HEK293 (cell line): ENCODE results near the gene JMJD6.

Experiments
- GLIS1 ChIP-seq: fragments of 450-650 bp; formaldehyde crosslinking; IDR thresholded peaks from 2 replicates; pipeline ENCODE4 v1.5.1; 2016; ENCODE audit warnings: missing biosample characterization, missing genetic modification characterization
- KLF16 ChIP-seq: fragments of 450-650 bp; formaldehyde crosslinking; IDR thresholded peaks from 2 replicates; pipeline ENCODE4 v1.5.1; 2017; ENCODE audit warnings: missing biosample characterization, missing genetic modification characterization
- REST ChIP-seq: fragments of 450-650 bp; formaldehyde crosslinking; IDR thresholded peaks from 2 replicates; pipeline ENCODE4 v1.5.1; 2016; ENCODE audit warnings: missing biosample characterization, missing genetic modification characterization
- WT1 ChIP-seq: fragments of 450-650 bp; formaldehyde crosslinking; IDR thresholded peaks from 2 replicates; pipeline ENCODE4 v1.5.1; 2016; ENCODE audit warnings: missing biosample characterization, missing genetic modification characterization
- ZFP37 ChIP-seq: fragments of 450-650 bp; formaldehyde crosslinking; IDR thresholded peaks from 2 replicates; pipeline ENCODE4 v1.5.1; 2016; ENCODE audit warnings: missing biosample characterization, missing genetic modification characterization
- ZNF148 ChIP-seq: fragments of 450-650 bp; formaldehyde crosslinking; IDR thresholded peaks from 2 replicates; pipeline ENCODE4 v1.5.0; 2017; ENCODE audit warnings: missing biosample characterization, missing genetic modification characterization, borderline replicate concordance
- ZNF155 ChIP-seq: fragments of 450-650 bp; formaldehyde crosslinking; IDR thresholded peaks from 2 replicates; pipeline ENCODE4 v1.5.1; 2016; ENCODE audit warnings: missing biosample characterization, missing genetic modification characterization
- ZNF157 ChIP-seq: fragments of 450-650 bp; formaldehyde crosslinking; IDR thresholded peaks from 2 replicates; pipeline ENCODE4 v1.5.1; 2016; ENCODE audit warnings: missing biosample characterization, missing genetic modification characterization
- ZNF16 ChIP-seq: fragments of 450-650 bp; formaldehyde crosslinking; IDR thresholded peaks from 2 replicates; pipeline ENCODE4 v1.5.1; 2016; ENCODE audit warnings: low read depth, missing biosample characterization, missing genetic modification characterization
- ZNF2 ChIP-seq: fragments of 450-650 bp; formaldehyde crosslinking; IDR thresholded peaks from 2 replicates; pipeline ENCODE4 v1.5.1; 2016; ENCODE audit warnings: missing biosample characterization, missing genetic modification characterization
- ZNF274 ChIP-seq, 2 experiments: fragments of 200-500 bp in 1 of 2; fragments of 450-650 bp in 1 of 2; sonication (Bioruptor generic) in 1 of 2; formaldehyde crosslinking in 1 of 2; IDR thresholded peaks; 2 replicates each; pipeline versions ENCODE4 v1.5.1 to v1.6.1; 2014 to 2016; ENCODE audit warnings: borderline replicate concordance in 1 of 2, inconsistent platforms in 1 of 2, low read length in 1 of 2, missing biosample characterization in 1 of 2, missing genetic modification characterization in 1 of 2
- ZNF394 ChIP-seq: fragments of 450-650 bp; formaldehyde crosslinking; IDR thresholded peaks from 2 replicates; pipeline ENCODE4 v1.5.1; 2016; ENCODE audit warnings: missing biosample characterization, missing genetic modification characterization, mild to moderate bottlenecking, moderate library complexity, borderline replicate concordance
- ZNF416 ChIP-seq: fragments of 450-650 bp; formaldehyde crosslinking; IDR thresholded peaks from 2 replicates; pipeline ENCODE4 v1.5.1; 2016; ENCODE audit warnings: missing biosample characterization, missing genetic modification characterization
- ZNF510 ChIP-seq: fragments of 450-650 bp; formaldehyde crosslinking; IDR thresholded peaks from 2 replicates; pipeline ENCODE4 v1.5.1; 2018; ENCODE audit warnings: mild to moderate bottlenecking, missing genetic modification characterization, missing biosample characterization; ENCODE audit not compliant: insufficient replicate concordance
- ZNF555 ChIP-seq: fragments of 450-650 bp; formaldehyde crosslinking; conservative IDR thresholded peaks from 2 replicates; pipeline ENCODE4 v1.5.1; 2017; ENCODE audit warnings: missing biosample characterization, mild to moderate bottlenecking, missing genetic modification characterization, inconsistent platforms
- ZNF558 ChIP-seq: fragments of 450-650 bp; formaldehyde crosslinking; IDR thresholded peaks from 2 replicates; pipeline ENCODE4 v1.5.1; 2016; ENCODE audit warnings: missing biosample characterization, missing genetic modification characterization
- ZNF561 ChIP-seq: fragments of 450-650 bp; IDR thresholded peaks from 2 replicates; pipeline ENCODE4 v1.5.1; 2018; ENCODE audit warnings: missing biosample characterization, missing genetic modification characterization, borderline replicate concordance
- ZNF600 ChIP-seq: fragments of 450-650 bp; formaldehyde crosslinking; IDR thresholded peaks from 2 replicates; pipeline ENCODE4 v1.5.1; 2016; ENCODE audit warnings: missing biosample characterization, missing genetic modification characterization
- ZNF624 ChIP-seq: fragments of 450-650 bp; formaldehyde crosslinking; IDR thresholded peaks from 2 replicates; pipeline ENCODE4 v1.5.1; 2017; ENCODE audit warnings: missing biosample characterization, missing genetic modification characterization
- ZNF626 ChIP-seq: fragments of 450-650 bp; sonication (Bioruptor Pico); formaldehyde crosslinking; IDR thresholded peaks from 2 replicates; pipeline ENCODE4 v1.5.1; 2018; ENCODE audit warnings: missing biosample characterization, missing genetic modification characterization, inconsistent platforms
- ZNF792 ChIP-seq: fragments of 450-650 bp; formaldehyde crosslinking; IDR thresholded peaks from 2 replicates; pipeline ENCODE4 v1.5.1; 2016; ENCODE audit warnings: missing biosample characterization, missing genetic modification characterization
- ZNF837 ChIP-seq: fragments of 450-650 bp; formaldehyde crosslinking; IDR thresholded peaks from 2 replicates; pipeline ENCODE4 v1.5.1; 2016; ENCODE audit warnings: missing biosample characterization, missing genetic modification characterization
- ZSCAN16 ChIP-seq: fragments of 450-650 bp; formaldehyde crosslinking; IDR thresholded peaks from 2 replicates; pipeline ENCODE4 v1.5.1; 2016; ENCODE audit warnings: missing biosample characterization, missing genetic modification characterization
- ZSCAN23 ChIP-seq: fragments of 450-650 bp; formaldehyde crosslinking; IDR thresholded peaks from 2 replicates; pipeline ENCODE4 v1.5.1; 2016; ENCODE audit warnings: missing biosample characterization, missing genetic modification characterization
- TF ChIP-seq, protein P1 (sequence below): fragments of 450-650 bp; formaldehyde crosslinking; IDR thresholded peaks from 2 replicates; pipeline ENCODE4 v1.5.1; 2016; ENCODE audit warnings: missing biosample characterization, missing genetic modification characterization
- TF ChIP-seq, protein P2 (sequence below): fragments of 450-650 bp; formaldehyde crosslinking; IDR thresholded peaks from 2 replicates; pipeline ENCODE4 v1.5.1; 2016; ENCODE audit warnings: missing biosample characterization, missing genetic modification characterization
- TF ChIP-seq, protein P3 (sequence below): fragments of 450-650 bp; formaldehyde crosslinking; IDR thresholded peaks from 2 replicates; pipeline ENCODE4; 2016; ENCODE audit warnings: missing biosample characterization, missing genetic modification characterization

The JMJD6 gene

GRCh38 chr17:76671123-76671911 is 55.1 kb downstream of the JMJD6 start (continued):
- TF ChIP-seq ZNF148 (tag by site-specific recombination): peak; percentile 93; the same call in 1 of the 2 replicates
- no peak for TF ChIP-seq ZNF416 (tag by site-specific recombination)
- no peak for TF ChIP-seq ZNF157 (tag by site-specific recombination)
- peak; percentile 34; the same call in 1 of the 2 replicates for TF ChIP-seq ZNF624 (tag by site-specific recombination)
- peak; percentile 86; the same call in 1 of the 2 replicates for TF ChIP-seq ZNF792 (tag by site-specific recombination)
- no peak for TF ChIP-seq ZNF626 (tag by site-specific recombination)
- peak; percentile 65 for TF ChIP-seq REST (tag by site-specific recombination)
- TF ChIP-seq WT1 (tag by site-specific recombination): peak; percentile 51; the same call in 1 of the 2 replicates
- TF ChIP-seq ZSCAN23 (tag by site-specific recombination): peak; percentile 88
- TF ChIP-seq ZSCAN16 (tag by site-specific recombination): peak; percentile 63; the same call in 1 of the 2 replicates
- TF ChIP-seq, protein P1, sequence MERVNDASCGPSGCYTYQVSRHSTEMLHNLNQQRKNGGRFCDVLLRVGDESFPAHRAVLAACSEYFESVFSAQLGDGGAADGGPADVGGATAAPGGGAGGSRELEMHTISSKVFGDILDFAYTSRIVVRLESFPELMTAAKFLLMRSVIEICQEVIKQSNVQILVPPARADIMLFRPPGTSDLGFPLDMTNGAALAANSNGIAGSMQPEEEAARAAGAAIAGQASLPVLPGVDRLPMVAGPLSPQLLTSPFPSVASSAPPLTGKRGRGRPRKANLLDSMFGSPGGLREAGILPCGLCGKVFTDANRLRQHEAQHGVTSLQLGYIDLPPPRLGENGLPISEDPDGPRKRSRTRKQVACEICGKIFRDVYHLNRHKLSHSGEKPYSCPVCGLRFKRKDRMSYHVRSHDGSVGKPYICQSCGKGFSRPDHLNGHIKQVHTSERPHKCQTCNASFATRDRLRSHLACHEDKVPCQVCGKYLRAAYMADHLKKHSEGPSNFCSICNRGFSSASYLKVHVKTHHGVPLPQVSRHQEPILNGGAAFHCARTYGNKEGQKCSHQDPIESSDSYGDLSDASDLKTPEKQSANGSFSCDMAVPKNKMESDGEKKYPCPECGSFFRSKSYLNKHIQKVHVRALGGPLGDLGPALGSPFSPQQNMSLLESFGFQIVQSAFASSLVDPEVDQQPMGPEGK: peak; percentile 94
- TF ChIP-seq ZNF155: no peak
- no peak for TF ChIP-seq ZNF555 (tag by site-specific recombination)
- no peak for TF ChIP-seq ZNF274 (IDR thresholded peaks at IDR 0.05; ENCODE audit: low read length)
- no peak for TF ChIP-seq ZNF274 (tag by site-specific recombination; IDR thresholded peaks at IDR 0.05; ENCODE audit: borderline replicate concordance)
- TF ChIP-seq GLIS1 (tag by site-specific recombination): peak; percentile 90
- TF ChIP-seq, protein P2, sequence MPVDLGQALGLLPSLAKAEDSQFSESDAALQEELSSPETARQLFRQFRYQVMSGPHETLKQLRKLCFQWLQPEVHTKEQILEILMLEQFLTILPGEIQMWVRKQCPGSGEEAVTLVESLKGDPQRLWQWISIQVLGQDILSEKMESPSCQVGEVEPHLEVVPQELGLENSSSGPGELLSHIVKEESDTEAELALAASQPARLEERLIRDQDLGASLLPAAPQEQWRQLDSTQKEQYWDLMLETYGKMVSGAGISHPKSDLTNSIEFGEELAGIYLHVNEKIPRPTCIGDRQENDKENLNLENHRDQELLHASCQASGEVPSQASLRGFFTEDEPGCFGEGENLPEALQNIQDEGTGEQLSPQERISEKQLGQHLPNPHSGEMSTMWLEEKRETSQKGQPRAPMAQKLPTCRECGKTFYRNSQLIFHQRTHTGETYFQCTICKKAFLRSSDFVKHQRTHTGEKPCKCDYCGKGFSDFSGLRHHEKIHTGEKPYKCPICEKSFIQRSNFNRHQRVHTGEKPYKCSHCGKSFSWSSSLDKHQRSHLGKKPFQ: peak; percentile 89
- TF ChIP-seq ZFP37: peak; percentile 97
- TF ChIP-seq, protein P3, sequence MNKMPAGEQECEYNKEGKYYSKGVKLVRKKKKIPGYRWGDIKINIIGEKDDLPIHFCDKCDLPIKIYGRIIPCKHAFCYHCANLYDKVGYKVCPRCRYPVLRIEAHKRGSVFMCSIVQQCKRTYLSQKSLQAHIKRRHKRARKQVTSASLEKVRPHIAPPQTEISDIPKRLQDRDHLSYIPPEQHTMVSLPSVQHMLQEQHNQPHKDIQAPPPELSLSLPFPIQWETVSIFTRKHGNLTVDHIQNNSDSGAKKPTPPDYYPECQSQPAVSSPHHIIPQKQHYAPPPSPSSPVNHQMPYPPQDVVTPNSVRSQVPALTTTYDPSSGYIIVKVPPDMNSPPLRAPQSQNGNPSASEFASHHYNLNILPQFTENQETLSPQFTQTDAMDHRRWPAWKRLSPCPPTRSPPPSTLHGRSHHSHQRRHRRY (tag by site-specific recombination): peak; percentile 91
- TF ChIP-seq ZNF510 (tag by site-specific recombination): no peak
- TF ChIP-seq KLF16 (tag by site-specific recombination): peak; percentile 93
- no peak for TF ChIP-seq ZNF561
- peak; percentile 56; the same call in 1 of the 2 replicates for TF ChIP-seq ZNF394 (tag by site-specific recombination)
- peak; percentile 95 for TF ChIP-seq ZNF2 (tag by site-specific recombination)
- TF ChIP-seq ZNF16 (tag by site-specific recombination): peak; percentile 42; the same call in 1 of the 2 replicates
- peak; percentile 99 for TF ChIP-seq ZNF600 (tag by site-specific recombination)
- TF ChIP-seq ZNF837: no peak
- no peak for TF ChIP-seq ZNF558 (tag by site-specific recombination)
